Panc1 (cell line): ENCODE measurements around the gene MRPL44. TPM values are rescaled to one million over a fixed set of nuclear protein-coding genes. Genes with fewer than 3 reads are reported as not detected.

ENCODE experiments used
- ATAC-seq: fragments of 200-7000 bp; cut with Tn5 transposase; 2 replicates; pipeline ENCODE4 v1.9.1; 2020; ENCODE audit warnings: mild to moderate bottlenecking, moderate library complexity
- BruUV-seq: library from RNA; stranded (reverse); fragments of 400-500 nt; replicated peaks from 2 replicates; lab custom pipeline; 2021; lab: Mats Ljungman, UMichigan
- CTCF ChIA-PET: fragments of 300-600 bp; sonication (Branson Sonifier 250); formaldehyde crosslinking; loops from one replicate; lab custom pipeline; 2022; ENCODE audit warnings: antibody characterized with exemption; lab: Charles Lee
- POLR2A ChIA-PET: fragments of 300-600 bp; sonication (Branson Sonifier 250); formaldehyde crosslinking; loops from one replicate; lab custom pipeline; 2022; ENCODE audit warnings: antibody characterized with exemption; lab: Charles Lee
- DNase-seq: peaks from one replicate; pipeline ENCODE4 v3.0.0-alpha.2; 2010; ENCODE audit warnings: low read depth, low spot score
- H3K27ac ChIP-seq: 2 replicates; pipeline ENCODE4 v1.5.1; 2011; ENCODE audit warnings: mild to moderate bottlenecking, low read length, inconsistent platforms
- H3K27me3 ChIP-seq: fragments of 200-500 bp; sonication (Bioruptor generic); 2 replicates; pipeline ENCODE4 v1.6.0; 2014; ENCODE audit warnings: low read length, inconsistent platforms; ENCODE audit not compliant: control insufficient read depth, insufficient read depth
- H3K36me3 ChIP-seq: fragments of 200-500 bp; sonication (Bioruptor generic); 2 replicates; pipeline ENCODE4 v1.5.1; 2014; ENCODE audit warnings: inconsistent platforms, mild to moderate bottlenecking, low read length, moderate library complexity; ENCODE audit not compliant: control insufficient read depth, insufficient read depth
- H3K4me1 ChIP-seq: 2 replicates; pipeline ENCODE4 v1.5.1; 2011; ENCODE audit warnings: inconsistent platforms, mild to moderate bottlenecking, low read length, moderate library complexity; ENCODE audit not compliant: control insufficient read depth, insufficient read depth
- H3K4me3 ChIP-seq, 2 experiments: 2 replicates each; pipeline ENCODE4 v1.5.1; 2011 to 2012; ENCODE audit warnings: low read depth in 2 of 2, low read length in 2 of 2, mild to moderate bottlenecking in 2 of 2, inconsistent platforms in 1 of 2, moderate library complexity in 1 of 2
- H3K9me3 ChIP-seq: fragments of 200-500 bp; sonication (Bioruptor generic); 2 replicates; pipeline ENCODE4 v1.5.1; 2014; ENCODE audit warnings: low read depth, mild to moderate bottlenecking, inconsistent platforms, low read length, moderate library complexity; ENCODE audit not compliant: control insufficient read depth, insufficient read depth
- CTCF ChIP-seq: fragments of 450-650 bp; IDR thresholded peaks from 2 replicates; pipeline ENCODE4 v1.5.1; 2017; ENCODE audit warnings: mild to moderate bottlenecking
- POLR2AphosphoS5 ChIP-seq: IDR thresholded peaks from 2 replicates; pipeline ENCODE4 v1.6.1; 2012; ENCODE audit warnings: mild to moderate bottlenecking, low read depth, low read length, moderate library complexity
- SIN3A ChIP-seq: IDR thresholded peaks from 2 replicates; pipeline ENCODE4 v1.6.1; 2012; ENCODE audit warnings: low read depth, mild to moderate bottlenecking, low read length, moderate library complexity, borderline replicate concordance; ENCODE audit not compliant: insufficient read depth
- TCF7L2 ChIP-seq: IDR thresholded peaks from 2 replicates; pipeline ENCODE4 v1.6.1; 2011; ENCODE audit warnings: mild to moderate bottlenecking, low read depth, low read length, inconsistent platforms
- in situ Hi-C: cut with HindIII; loops from 2 replicates; pipeline ENCODE4 v1.10.0; 2016; ENCODE audit warnings: low sequenced_read_pairs, low pct_unique_long_range_greater_than_20kb
- intact Hi-C: fragments of 100-400 bp; cut with micrococcal nuclease; formaldehyde crosslinking; loops from one replicate; pipeline ENCODE4 v1.10.0; 2022; ENCODE audit not compliant: unreplicated experiment
- total RNA-seq: library from RNA; stranded (reverse); gene quantifications from one replicate; pipeline ENCODE4 v1.2.1, GENCODE V29; 2021; ENCODE audit not compliant: unreplicated experiment
- TF ChIP-seq, protein P1 (sequence below), 2 experiments: IDR thresholded peaks; 2 replicates each; pipeline ENCODE4 v1.6.1; 2011 to 2012; ENCODE audit warnings: low read depth in 2 of 2, control low read depth in 1 of 2, low read length in 1 of 2, mild to moderate bottlenecking in 1 of 2, moderate library complexity in 1 of 2; ENCODE audit not compliant: insufficient read depth in 1 of 2

MRPL44 gene
- total RNA-seq, 1 experiment from 2014 or later: 27.8 TPM

GRCh38 chr2:223976635-223977226, 19.5 kb downstream of the MRPL44 start:
- no peaks in the 10 kb centered on the region for H3K27me3 ChIP-seq
- no peak for DNase-seq
- in situ Hi-C loops (no loop called here), intact Hi-C loops (loop anchor here (10.0 kb wide), 2 partner anchors 388 to 668 kb away; no protein-coding TSS in a partner anchor)
- BruUV-seq: no TSS peak
- no peaks in the 10 kb centered on the region for H3K9me3 ChIP-seq
- no peaks in the 10 kb centered on the region for H3K4me1 ChIP-seq
- ATAC-seq: no peak
- ChIA-PET POLR2A (no interaction called here), CTCF (no interaction called here)
- TF ChIP-seq POLR2AphosphoS5 (no peak), CTCF (no peak), SIN3A (no peak), TCF7L2 (no peak)
- TF ChIP-seq, protein P1, sequence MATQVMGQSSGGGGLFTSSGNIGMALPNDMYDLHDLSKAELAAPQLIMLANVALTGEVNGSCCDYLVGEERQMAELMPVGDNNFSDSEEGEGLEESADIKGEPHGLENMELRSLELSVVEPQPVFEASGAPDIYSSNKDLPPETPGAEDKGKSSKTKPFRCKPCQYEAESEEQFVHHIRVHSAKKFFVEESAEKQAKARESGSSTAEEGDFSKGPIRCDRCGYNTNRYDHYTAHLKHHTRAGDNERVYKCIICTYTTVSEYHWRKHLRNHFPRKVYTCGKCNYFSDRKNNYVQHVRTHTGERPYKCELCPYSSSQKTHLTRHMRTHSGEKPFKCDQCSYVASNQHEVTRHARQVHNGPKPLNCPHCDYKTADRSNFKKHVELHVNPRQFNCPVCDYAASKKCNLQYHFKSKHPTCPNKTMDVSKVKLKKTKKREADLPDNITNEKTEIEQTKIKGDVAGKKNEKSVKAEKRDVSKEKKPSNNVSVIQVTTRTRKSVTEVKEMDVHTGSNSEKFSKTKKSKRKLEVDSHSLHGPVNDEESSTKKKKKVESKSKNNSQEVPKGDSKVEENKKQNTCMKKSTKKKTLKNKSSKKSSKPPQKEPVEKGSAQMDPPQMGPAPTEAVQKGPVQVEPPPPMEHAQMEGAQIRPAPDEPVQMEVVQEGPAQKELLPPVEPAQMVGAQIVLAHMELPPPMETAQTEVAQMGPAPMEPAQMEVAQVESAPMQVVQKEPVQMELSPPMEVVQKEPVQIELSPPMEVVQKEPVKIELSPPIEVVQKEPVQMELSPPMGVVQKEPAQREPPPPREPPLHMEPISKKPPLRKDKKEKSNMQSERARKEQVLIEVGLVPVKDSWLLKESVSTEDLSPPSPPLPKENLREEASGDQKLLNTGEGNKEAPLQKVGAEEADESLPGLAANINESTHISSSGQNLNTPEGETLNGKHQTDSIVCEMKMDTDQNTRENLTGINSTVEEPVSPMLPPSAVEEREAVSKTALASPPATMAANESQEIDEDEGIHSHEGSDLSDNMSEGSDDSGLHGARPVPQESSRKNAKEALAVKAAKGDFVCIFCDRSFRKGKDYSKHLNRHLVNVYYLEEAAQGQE (IDR thresholded peaks at IDR 0.05; ENCODE audit: insufficient read depth in 1 of 2, low read depth in 2 of 2, low read length in 1 of 2): no peak
- no peaks in the 10 kb centered on the region for H3K36me3 ChIP-seq
- no peak overlapping the region for H3K4me3 ChIP-seq
- no peak overlapping the region for H3K27ac ChIP-seq

DNA sequence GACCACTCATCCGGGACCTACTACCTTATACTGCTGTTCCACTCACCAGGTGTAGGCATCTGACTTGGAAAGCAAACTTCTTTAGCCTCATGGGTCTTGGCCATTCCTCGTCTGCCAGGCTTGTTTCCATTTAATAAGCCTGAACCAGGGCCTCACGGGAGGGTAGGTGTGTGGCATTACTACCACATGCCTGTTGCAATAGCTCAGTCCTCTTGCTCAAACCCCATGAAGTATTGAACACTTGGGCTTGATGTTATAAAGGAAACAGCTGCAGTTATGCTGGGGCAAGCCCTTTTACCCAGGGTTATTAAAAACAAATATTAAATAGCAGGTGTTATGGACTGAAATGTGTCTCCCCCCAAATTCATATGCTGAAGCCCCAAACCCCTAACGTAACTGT, 21.2 kb downstream of the MRPL44 start:
- DNase-seq: no peak
- H3K4me3 ChIP-seq: no peak overlapping the region
- no peaks in the 10 kb centered on the region for H3K9me3 ChIP-seq
- in situ Hi-C loops (no loop called here), intact Hi-C loops (loop anchor here (10.0 kb wide), 2 partner anchors 386 to 666 kb away; no protein-coding TSS in a partner anchor)
- no TSS peak for BruUV-seq
- H3K4me1 ChIP-seq: no peaks in the 10 kb centered on the region
- H3K27me3 ChIP-seq: no peaks in the 10 kb centered on the region
- no peaks in the 10 kb centered on the region for H3K36me3 ChIP-seq
- ChIA-PET CTCF (no interaction called here), POLR2A (no interaction called here)
- no peak for ATAC-seq
- TF ChIP-seq POLR2AphosphoS5: no peak
- no peak overlapping the region for H3K27ac ChIP-seq

- no TSS peak for BruUV-seq
- in situ Hi-C loops (no loop called here), intact Hi-C loops (loop anchor here (10.0 kb wide), 2 partner anchors 385 to 665 kb away; no protein-coding TSS in a partner anchor)
- no peaks in the 10 kb centered on the region for H3K9me3 ChIP-seq
- DNase-seq (no peak), ATAC-seq (no peak)
- H3K36me3 ChIP-seq: no peaks in the 10 kb centered on the region
- ChIA-PET CTCF (no interaction called here), POLR2A (interaction anchor here (0.6 kb wide), 1 partner anchor 310 kb away, joined by 3 read pairs; no protein-coding TSS in a partner anchor)
- no peaks in the 10 kb centered on the region for H3K4me1 ChIP-seq
- TF ChIP-seq, protein P1 (IDR thresholded peaks at IDR 0.05; ENCODE audit: insufficient read depth in 1 of 2, low read depth in 2 of 2, low read length in 1 of 2): no peak
- TF ChIP-seq TCF7L2: no peak
- TF ChIP-seq POLR2AphosphoS5: no peak
- TF ChIP-seq CTCF: no peak
- TF ChIP-seq SIN3A: no peak
- H3K27ac ChIP-seq: no peak overlapping the region
- H3K27me3 ChIP-seq: 0 out of 2 replicates have a peak, but pooled peaks cover 3% of the 10 kb centered on the region
- no peak overlapping the region for H3K4me3 ChIP-seq
These were observed 22.6 kb downstream of the MRPL44 start for GRCh38 chr2:223979730-223980396.
